Measurements from ENCODE around the gene BANF1.
A peak's percentile ranks its signal among the peaks of the same experiment; 100 is the strongest.

BANF1 gene

DNA sequence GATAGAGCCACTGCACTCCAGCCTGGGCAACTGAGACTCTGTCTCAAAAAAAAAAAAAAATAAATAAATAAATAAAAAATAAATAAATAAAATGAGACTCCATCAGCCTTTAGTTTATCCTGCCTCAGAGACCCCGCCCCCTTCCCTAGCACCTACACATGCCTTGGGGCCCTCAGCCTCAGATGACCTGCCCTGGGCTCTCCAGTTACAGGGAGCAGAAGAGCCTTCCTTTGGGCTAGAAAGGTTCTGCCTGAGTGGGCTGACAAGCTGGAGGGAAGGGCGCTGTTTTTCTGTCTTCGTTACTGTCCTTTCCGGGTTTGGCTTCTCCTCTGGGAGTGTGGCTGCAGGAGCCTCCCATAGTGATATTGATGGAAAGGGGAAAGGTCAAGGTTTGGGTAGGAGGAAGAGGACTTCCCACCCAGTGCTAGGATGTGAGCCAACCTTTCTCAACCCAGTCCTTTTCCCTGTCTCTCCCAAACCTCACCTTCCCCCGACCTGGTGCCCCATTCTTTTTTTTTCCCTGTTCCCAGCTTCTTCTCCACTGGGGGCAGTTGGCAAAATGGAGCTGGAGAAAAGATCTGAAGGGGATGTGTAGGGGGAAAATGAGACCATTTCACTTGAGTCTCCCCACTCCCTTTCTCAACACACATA, 48.4 kb downstream of the BANF1 start:
- TF ChIP-seq ISL1 (CRISPR knock-in tag; IDR thresholded peaks at IDR 0.05) (no peak), PPARA (CRISPR knock-in tag; IDR thresholded peaks at IDR 0.05; ENCODE audit: borderline replicate concordance) (no peak), CREB5 (CRISPR knock-in tag; IDR thresholded peaks at IDR 0.05; ENCODE audit: low read depth) (no peak), ZC3H10 (CRISPR knock-in tag; IDR thresholded peaks at IDR 0.05) (no peak), ARNTL (CRISPR knock-in tag; IDR thresholded peaks at IDR 0.05; ENCODE audit: borderline replicate concordance, low read depth) (no peak)
- no peak for ATAC-seq

GRCh38 chr11:66051371-66051765, 49.1 kb downstream of the BANF1 start:
- no peak for ATAC-seq
- TF ChIP-seq ZNF8 (CRISPR knock-in tag; IDR thresholded peaks at IDR 0.05) (no peak), ZNF70 (CRISPR knock-in tag; IDR thresholded peaks at IDR 0.05) (no peak), ZC3H10 (CRISPR knock-in tag; IDR thresholded peaks at IDR 0.05) (no peak), ARNTL (CRISPR knock-in tag; IDR thresholded peaks at IDR 0.05; ENCODE audit: borderline replicate concordance, low read depth) (no peak), TOX (CRISPR knock-in tag; IDR thresholded peaks at IDR 0.05; ENCODE audit: borderline replicate concordance) (no peak), CREB5 (CRISPR knock-in tag; IDR thresholded peaks at IDR 0.05; ENCODE audit: low read depth) (no peak), RARB (CRISPR knock-in tag; IDR thresholded peaks at IDR 0.05) (no peak), ESRRG (CRISPR knock-in tag; IDR thresholded peaks at IDR 0.05) (no peak), ZNF565 (CRISPR knock-in tag; conservative IDR thresholded peaks at IDR 0.05; ENCODE audit: low read depth) (no peak), CSRNP3 (CRISPR knock-in tag; IDR thresholded peaks at IDR 0.05) (no peak), OSR1 (CRISPR knock-in tag; IDR thresholded peaks at IDR 0.05) (no peak), CSDC2 (CRISPR knock-in tag; IDR thresholded peaks at IDR 0.05) (no peak), ZFP30 (CRISPR knock-in tag; IDR thresholded peaks at IDR 0.05) (no peak), ISL1 (CRISPR knock-in tag; IDR thresholded peaks at IDR 0.05) (no peak), GLIS3 (CRISPR knock-in tag; IDR thresholded peaks at IDR 0.05) (no peak)
- TF ChIP-seq, protein P1, sequence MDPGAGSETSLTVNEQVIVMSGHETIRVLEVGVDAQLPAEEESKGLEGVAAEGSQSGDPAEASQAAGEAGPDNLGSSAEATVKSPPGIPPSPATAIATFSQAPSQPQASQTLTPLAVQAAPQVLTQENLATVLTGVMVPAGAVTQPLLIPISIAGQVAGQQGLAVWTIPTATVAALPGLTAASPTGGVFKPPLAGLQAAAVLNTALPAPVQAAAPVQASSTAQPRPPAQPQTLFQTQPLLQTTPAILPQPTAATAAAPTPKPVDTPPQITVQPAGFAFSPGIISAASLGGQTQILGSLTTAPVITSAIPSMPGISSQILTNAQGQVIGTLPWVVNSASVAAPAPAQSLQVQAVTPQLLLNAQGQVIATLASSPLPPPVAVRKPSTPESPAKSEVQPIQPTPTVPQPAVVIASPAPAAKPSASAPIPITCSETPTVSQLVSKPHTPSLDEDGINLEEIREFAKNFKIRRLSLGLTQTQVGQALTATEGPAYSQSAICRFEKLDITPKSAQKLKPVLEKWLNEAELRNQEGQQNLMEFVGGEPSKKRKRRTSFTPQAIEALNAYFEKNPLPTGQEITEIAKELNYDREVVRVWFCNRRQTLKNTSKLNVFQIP (CRISPR knock-in tag; IDR thresholded peaks at IDR 0.05; ENCODE audit: borderline replicate concordance, low read depth): no peak

DNA sequence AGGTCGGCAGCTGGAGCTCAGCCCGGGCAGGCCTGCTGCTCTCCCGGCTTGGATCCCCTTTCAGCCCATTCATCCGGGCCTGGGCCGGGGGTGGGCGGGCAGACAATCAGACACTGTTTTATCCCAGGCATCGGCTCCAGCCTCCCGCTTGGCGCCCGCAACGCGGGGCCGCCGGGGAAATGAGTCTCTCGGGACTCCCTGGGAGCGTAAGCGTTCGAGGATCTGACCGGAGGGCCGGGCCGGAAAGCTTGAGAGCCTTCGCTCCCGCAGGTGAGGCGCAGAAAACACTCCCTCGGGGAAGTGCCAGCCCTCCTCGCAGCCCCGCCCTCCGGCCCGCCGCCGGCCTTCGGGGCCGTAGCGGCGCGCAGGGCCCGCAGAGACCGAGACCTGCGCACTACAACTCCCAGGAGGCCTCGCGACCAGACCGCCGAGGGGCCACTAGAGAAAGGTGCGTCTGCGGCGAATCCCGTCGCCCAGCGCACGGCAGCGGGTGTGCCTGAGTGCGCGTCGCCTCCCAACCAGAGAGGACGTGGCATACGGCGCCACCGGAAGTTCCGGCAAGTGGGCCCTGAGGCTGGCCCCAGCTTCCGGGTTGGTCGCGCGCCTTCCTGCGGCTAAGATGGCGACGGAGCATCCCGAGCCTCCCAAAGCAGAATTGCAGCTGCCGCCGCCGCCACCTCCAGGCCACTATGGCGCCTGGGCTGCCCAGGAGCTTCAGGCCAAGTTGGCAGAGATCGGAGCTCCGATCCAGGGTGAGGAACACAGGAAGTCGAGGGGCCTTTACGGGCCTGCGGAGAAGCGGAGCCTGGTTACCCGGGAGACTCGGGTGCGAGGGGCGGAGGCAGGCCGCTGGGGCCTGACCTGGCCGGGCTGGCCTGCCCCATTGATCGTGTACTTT, 49.7 kb downstream of the BANF1 start, which contains the start of gene SF3B2:
Gene SF3B2 (plus strand): TSS at position 599 of the 898 bp plus-strand sequence. CDS start 21 bp downstream, at position 620.
- ATAC-seq: peak; percentile 97
- TF ChIP-seq, protein P1 (CRISPR knock-in tag; IDR thresholded peaks at IDR 0.05; ENCODE audit: borderline replicate concordance, low read depth): no peak
- TF ChIP-seq ZFP3 (CRISPR knock-in tag; IDR thresholded peaks at IDR 0.05) (0 out of 2 replicates have a peak, but pooled peaks have one; percentile 67), ZC3H10 (CRISPR knock-in tag; IDR thresholded peaks at IDR 0.05) (no peak), BACH2 (CRISPR knock-in tag; IDR thresholded peaks at IDR 0.05; ENCODE audit: borderline replicate concordance) (no peak), ARNTL (CRISPR knock-in tag; IDR thresholded peaks at IDR 0.05; ENCODE audit: borderline replicate concordance, low read depth) (no peak), ZNF565 (CRISPR knock-in tag; conservative IDR thresholded peaks at IDR 0.05; ENCODE audit: low read depth) (no peak)
